ENCODE data around the gene CT47C1.

The CT47C1 gene

DNA sequence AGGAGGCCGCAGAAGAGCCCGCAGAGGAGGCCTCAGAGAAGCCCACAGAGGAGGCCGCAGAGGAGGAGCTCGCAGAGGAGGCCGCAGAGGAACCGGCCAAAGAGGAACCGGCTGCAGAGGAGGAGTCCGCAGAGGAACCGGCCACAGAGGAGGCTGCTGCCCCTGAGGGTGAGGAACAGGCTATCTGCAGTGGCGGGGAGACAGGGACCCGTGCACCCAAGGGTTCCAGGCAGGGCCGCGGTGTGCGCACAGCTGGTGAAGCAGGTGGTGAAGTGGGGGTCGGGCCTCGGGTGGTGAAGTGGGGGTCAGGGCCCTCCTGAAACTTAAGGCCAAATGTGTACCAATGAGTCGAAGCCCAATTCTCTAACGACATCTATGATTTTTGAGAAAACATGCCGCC lies 1.1 kb downstream of the CT47C1 start:
- no peak for DNase-seq (ENCODE audit: low read depth in 2 of 2)

GRCh38 chrX:119075270-119076025 lies 2.7 kb downstream of the CT47C1 start:
- no peak for DNase-seq (ENCODE audit: low read depth in 2 of 2)

DNA sequence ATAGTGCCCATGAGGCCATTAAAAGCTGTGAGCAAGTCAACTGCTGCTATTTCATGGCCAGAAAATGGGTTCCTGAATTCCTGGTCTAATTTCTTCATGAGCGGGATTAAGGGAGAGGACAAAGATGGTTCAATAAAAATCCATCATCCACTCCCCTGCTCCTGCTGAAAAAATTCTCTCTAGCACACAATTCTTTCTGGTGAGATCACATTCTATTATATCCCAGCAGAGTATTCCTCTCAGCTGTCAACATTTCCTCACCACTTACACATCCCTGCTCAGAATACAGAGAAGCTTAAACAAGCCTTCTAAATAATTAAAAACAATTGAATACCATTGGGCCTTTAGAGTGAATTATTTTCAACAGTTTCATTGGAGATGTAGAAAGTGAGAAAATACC lies 9.5 kb downstream of the CT47C1 start:
- no peak for DNase-seq (ENCODE audit: low read depth in 2 of 2)

GRCh38 chrX:119084766-119085165 lies 12.0 kb downstream of the CT47C1 start:
- no peak for DNase-seq (ENCODE audit: low read depth in 2 of 2)

GRCh38 chrX:119087121-119087520 lies 14.3 kb downstream of the CT47C1 start:
- DNase-seq (ENCODE audit: low read depth in 2 of 2): no peak

- no peak for DNase-seq (ENCODE audit: low read depth in 2 of 2)
Observed at GRCh38 chrX:119089619-119090018, 16.8 kb downstream of the CT47C1 start.

- no peak for DNase-seq (ENCODE audit: low read depth in 2 of 2)
Observed at GRCh38 chrX:119090627-119091026, 17.8 kb downstream of the CT47C1 start.

GRCh38 chrX:119093991-119094735 lies 21.4 kb downstream of the CT47C1 start:
- no peak for DNase-seq (ENCODE audit: low read depth in 2 of 2)

GRCh38 chrX:119094819-119095218 lies 22.0 kb downstream of the CT47C1 start:
- DNase-seq (ENCODE audit: low read depth in 2 of 2): no peak

GRCh38 chrX:119095936-119096335 lies 23.1 kb downstream of the CT47C1 start:
- no peak for DNase-seq (ENCODE audit: low read depth in 2 of 2)

DNA sequence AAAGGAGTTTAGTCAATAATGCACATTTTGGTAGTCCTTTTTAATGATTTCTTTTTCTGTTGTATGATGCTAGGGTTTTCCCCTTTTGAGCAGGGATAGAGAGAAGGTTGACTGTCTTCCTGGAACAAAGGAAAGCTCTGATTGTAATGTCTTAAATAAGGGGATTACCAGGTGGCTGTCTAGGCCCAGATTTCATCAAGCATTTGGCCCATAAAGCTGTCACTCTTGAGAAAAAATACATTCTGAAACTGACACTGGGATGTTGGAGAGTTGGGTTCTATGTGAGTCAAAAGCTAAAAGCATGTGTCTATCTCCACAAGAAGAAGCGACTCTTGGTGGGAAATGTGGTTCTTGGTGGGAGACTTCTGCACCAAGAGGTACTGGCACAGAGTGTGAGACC lies 28.4 kb downstream of the CT47C1 start:
- no peak for DNase-seq (ENCODE audit: low read depth in 2 of 2)

DNA sequence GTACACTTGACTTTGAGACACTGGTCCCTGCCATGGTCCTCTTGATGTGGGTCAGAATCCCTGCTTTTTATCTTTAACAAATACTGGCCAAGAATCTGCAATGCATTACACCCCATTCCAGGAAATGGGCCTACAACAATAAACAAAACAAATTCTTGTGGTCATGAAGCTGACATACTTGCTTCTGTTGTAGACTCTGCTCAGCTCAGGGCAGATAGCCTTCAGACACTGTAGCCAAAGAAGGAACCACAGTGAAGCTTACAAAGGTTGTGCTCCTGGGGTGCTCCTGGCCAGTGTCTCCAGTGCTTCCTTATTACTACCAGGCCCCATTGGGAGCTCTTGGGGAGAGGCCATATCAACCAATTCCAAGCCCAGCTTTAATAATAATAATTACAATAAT lies 33.0 kb downstream of the CT47C1 start:
- DNase-seq (ENCODE audit: low read depth in 2 of 2): no peak

DNA sequence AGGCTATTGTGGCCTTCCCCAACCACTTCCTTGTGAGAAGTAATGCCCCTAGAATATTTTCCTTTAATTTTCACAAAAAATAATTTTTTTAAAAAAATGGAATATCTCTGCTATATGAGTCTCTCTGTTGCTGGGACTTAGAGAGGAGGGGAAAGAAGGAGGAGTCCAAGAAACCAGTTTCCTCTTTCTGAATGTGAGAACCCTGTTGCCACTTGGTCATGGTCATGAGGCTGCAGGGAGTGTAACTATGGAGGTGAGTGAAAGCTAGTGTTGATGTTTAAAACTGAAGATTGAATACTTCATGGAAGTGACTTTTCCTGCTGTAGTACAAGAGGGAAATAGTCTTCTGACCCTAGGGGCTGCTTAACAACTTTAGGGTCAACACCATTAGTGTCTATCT lies 34.4 kb downstream of the CT47C1 start:
- no peak for DNase-seq (ENCODE audit: low read depth in 2 of 2)

GRCh38 chrX:119118780-119119395 lies 46.1 kb downstream of the CT47C1 start:
- DNase-seq (ENCODE audit: low read depth in 2 of 2): peak; percentile 15 to 17

- DNase-seq (ENCODE audit: low read depth in 2 of 2): no peak
Observed at GRCh38 chrX:119121341-119121740, 48.5 kb downstream of the CT47C1 start.
